ENCODE data around the gene ALPK3. TPM values are rescaled to one million over a fixed set of nuclear protein-coding genes. Genes with fewer than 3 reads are reported as not detected.
A peak's percentile ranks its signal among the peaks of the same experiment; 100 is the strongest.

Gene ALPK3
- total RNA-seq, 1 donor from 2014 or later = 118 TPM

DNA sequence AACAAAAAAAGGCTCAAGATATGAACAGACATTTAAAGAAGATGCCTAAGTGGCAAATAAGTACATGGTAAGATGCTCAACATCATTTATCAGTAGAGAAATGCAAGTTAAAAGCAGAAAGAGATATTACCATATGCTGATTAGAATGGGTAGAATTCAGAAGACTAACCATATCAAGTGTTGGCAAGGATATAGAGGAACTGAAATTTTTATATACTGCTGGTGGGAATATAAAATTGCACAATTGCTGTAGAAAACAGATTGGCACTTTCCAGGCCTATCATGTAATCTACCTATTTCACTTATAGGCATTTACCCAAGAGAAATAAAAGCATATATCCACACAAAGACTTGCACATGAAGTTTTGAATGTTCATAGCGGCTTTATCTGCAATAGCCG, 84.4 kb downstream of the ALPK3 start:
- ATAC-seq = no peak

GRCh38 chr15:84903751-84904150, 86.6 kb downstream of the ALPK3 start:
- no peak for DNase-seq
- intact Hi-C loops (cut with micrococcal nuclease) = no loop called here
- ATAC-seq = no peak

More for the DNA sequence above, 84.4 kb downstream of the ALPK3 start:
- DNase-seq = no peak
- intact Hi-C loops (cut with micrococcal nuclease) = no loop called here

GRCh38 chr15:84904419-84904818, 87.3 kb downstream of the ALPK3 start:
- intact Hi-C loops (cut with micrococcal nuclease) = no loop called here
- DNase-seq = no peak
- ATAC-seq = peak; percentile 88

DNA sequence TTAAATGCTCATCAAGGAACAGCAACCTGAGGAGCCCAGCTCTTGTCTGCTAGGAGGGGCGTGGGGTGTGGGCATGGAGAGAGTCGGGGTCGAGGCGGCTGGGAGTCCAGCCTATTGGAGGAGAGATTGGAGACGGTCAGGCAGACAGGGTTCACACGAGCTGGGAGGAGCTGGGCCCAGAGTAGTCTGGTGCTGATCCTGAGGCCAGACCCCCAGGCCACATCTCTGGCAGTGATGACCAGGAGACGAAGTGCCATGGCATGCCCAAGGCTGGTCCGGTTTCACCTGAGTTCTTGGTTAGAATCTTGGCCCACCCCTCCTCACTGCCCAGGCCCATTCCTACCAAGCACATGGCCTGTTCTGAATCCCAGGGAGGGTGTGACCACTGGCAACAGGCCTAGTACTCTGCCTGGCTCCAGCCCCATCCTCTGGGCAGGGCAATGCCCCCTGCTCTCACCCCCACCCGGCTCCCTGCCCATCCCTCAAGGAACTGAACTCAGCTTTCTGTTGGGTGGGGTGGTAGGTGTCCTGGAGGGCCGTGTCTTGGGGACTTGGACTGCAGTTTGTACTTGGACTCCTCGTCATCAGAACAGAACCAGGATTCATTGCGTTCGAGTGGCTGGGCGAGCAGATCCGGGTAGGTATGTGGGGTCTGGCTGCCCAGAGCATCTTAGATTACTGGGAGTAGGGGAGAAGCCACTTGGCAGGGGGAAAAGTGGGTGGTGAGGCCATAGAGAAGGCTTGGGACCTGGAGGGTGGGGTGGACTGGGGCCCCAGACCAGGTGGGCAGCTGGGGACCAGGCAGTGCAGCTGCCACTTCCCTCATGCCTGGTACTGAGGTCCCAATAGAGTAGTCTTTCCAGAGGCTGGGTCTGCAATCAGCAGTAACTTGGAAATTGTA, 88.1 kb downstream of the ALPK3 start:
- no peak for DNase-seq
- ATAC-seq = peak; percentile 59
- intact Hi-C loops (cut with micrococcal nuclease) = no loop called here

- intact Hi-C loops (cut with micrococcal nuclease) = no loop called here
- no peak for DNase-seq
- ATAC-seq = no peak
Measured at GRCh38 chr15:84907731-84908130, 90.6 kb downstream of the ALPK3 start.

DNA sequence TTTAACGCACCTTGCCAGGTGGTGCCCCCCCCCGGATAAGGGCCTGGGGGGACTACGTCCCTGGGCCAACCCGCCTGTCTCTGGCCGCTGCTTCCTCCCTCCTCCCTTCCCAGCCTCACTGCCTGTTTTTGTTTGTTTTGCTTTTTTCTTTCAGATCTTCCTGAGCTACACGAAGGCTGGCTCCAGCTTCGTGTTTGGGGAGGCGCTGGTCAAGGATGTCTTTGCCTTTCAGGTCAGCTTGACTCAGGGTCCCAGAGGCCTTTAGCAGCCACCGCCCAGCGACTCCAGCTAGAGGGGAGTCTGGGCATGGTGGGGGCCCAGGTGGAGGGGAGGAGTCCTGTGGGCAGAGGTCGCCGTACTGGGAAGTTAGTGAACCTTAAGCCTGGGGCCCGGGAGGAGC, 91.4 kb downstream of the ALPK3 start:
- no peak for DNase-seq
- intact Hi-C loops (cut with micrococcal nuclease) = no loop called here
- no peak for ATAC-seq

- intact Hi-C loops (cut with micrococcal nuclease) = no loop called here
- no peak for ATAC-seq
- DNase-seq = no peak
Measured at GRCh38 chr15:84909029-84909428, 91.9 kb downstream of the ALPK3 start.

DNA sequence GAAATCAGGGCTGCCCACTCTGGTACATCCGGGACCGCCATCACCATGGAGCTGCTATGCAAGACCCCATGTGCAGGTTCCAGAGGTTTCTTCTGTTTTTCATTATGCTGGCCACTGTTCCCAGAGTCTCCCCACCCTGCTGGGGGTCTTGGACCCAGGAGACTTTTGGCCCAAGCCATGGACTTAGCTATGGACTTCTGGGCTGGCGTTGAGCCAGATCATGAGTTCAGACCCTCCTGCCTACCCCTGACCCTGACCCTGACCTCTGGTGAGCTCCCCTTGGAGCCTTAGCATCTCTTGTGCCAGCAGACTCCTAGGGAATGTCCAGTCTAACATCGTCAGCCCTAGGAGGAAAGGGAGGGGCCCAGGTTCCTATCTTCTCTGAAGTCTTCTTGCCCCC, 92.6 kb downstream of the ALPK3 start:
- ATAC-seq = no peak
- intact Hi-C loops (cut with micrococcal nuclease) = no loop called here
- no peak for DNase-seq

- no peak for DNase-seq
- ATAC-seq = no peak
- intact Hi-C loops (cut with micrococcal nuclease) = no loop called here
Measured at GRCh38 chr15:84910928-84911623, 93.9 kb downstream of the ALPK3 start.

DNA sequence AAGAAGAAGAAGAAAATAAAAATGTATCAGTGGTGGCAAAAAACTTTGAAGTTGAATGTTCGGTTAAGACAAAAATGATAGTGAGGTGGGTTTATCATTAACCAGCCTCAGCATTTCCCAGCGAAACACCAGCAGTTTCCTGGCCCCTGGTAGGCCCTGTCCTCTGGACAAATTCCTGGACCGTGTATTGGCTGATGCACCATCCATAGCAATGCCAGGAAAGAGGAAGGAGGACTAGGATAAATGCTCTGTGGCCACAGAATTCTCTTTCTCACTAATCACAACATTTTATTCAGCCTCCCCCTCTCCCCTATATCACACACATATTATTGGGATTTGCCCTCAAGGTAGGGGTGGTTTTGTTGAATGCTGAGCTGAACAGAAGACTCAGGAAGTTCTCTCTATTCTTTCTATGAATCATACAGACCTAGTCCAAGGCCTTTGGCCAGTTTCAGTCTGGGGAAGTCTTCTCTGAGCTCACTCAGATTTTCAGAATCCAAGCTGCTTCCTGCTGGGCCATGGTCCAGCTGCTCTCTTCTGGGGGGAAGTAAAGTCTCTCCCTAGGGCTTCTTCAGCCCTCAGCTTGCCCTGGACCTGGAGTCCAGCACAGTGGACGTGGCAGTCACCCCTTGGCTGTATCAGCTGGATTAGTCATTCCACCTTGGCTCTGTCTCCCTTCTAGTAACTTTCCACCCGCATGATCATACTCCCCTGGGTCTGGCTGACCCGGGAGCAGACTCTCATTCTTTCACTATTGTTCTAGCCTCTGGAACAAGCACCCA, 94.9 kb downstream of the ALPK3 start:
- peak; percentile 81 for ATAC-seq
- DNase-seq = peak; percentile 92
- intact Hi-C loops (cut with micrococcal nuclease) = no loop called here

DNA sequence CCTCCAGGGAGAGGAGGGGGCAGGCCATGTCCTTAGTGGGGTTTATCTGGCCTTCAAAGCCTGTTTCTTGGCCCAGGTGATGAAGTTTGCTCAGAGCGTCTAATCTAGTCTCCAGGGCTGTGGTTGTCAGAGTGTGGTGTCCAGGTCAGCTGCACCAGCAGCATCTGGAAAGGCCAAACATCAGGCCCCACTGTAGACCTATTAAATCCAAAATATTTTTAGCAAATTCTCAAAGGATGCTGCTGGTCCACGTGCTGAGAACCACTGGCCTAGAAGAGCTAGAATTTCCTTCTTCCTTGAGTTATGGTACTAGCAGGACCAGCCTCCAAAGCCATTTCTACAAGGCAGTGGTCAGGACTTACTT, 96.2 kb downstream of the ALPK3 start:
- ATAC-seq (peak; percentile 10), DNase-seq (no peak)

GRCh38 chr15:84914351-84914750, 97.2 kb downstream of the ALPK3 start:
- ATAC-seq (no peak), DNase-seq (no peak)
- intact Hi-C loops (cut with micrococcal nuclease) = no loop called here

More for the DNA sequence above, 96.2 kb downstream of the ALPK3 start:
- intact Hi-C loops (cut with micrococcal nuclease) = no loop called here

DNA sequence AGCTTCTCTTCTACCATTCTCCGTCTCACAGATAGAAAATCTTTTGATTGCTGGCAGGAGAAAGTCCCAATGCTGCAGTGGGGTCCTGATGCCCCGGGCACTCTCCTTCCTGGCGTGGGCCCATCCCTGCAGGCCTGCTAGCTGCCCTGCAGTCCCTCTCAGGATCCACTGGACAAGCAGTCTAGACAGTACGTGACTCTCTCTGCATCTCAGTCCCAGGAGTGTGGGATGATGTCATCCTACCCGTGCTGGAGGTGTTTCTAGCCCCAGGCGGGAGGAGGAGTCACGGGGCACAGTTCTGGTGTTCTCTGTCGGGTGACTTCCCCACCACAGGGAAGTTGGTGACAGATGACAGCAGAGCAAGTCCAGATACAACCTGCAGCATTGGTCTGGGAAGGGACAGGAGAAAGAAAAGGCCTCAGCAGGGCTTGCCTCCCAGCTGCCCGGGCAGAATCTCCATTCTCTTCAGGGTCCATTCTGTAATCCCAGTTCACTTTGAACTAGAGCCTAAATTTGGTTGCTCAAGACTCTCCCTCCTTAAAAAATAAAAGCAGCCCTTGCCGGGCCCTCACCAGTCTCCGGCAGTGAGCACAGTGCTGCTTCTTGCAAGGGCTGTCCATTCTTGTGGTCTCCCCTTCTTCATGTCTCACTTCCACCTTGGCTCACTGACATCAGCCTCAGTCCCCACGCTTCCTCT, 97.9 kb downstream of the ALPK3 start:
- ATAC-seq (peak; percentile 86), DNase-seq (peak; percentile 86)
- intact Hi-C loops (cut with micrococcal nuclease) = no loop called here

DNA sequence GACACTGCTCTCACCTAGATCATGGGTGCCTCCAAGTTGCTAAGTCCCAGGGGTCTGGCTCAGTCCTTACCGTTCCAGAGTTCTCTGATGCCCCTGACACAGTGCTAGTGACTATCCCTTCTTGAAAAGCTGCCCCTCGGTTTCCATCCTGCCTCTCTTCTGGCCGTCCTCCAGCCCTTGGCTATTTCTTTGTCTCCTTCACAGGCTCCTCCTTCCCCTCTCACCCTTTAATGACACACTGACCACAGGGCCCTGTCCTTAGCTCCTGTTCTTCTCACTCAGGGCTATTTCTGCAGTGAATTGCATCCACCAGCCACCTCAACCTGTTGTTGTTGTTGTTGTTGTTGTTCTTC, 98.4 kb downstream of the ALPK3 start:
- intact Hi-C loops (cut with micrococcal nuclease) = no loop called here
- ATAC-seq = no peak
- no peak for DNase-seq

GRCh38 chr15:84917452-84917851, 100.3 kb downstream of the ALPK3 start:
- ATAC-seq (no peak), DNase-seq (no peak)
- intact Hi-C loops (cut with micrococcal nuclease) = no loop called here

GRCh38 chr15:84919106-84919667, 102.0 kb downstream of the ALPK3 start:
- DNase-seq (no peak), ATAC-seq (no peak)
- intact Hi-C loops (cut with micrococcal nuclease) = no loop called here

DNA sequence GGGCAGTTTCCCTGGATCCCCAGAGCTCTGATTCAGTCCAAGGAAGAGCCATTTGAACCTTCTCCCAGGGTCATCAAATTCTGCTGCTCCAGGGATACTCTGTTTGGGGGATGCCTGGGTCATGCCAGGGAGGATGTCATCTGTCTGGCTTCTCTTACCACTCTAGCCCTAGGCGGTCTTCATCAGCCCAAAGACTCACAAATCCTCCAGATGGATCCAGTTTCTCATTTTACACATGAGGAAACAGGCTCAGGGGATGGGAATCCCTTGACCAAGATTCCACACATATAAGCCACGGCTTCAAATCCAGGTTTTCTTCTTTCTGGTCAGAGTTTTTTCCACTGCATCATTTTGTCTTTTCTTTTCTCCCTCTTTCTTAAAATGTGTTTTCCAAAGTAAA, 104.0 kb downstream of the ALPK3 start:
- intact Hi-C loops (cut with micrococcal nuclease) = loop anchor here (10.0 kb wide), 1 partner anchor 56 kb away; no protein-coding TSS in a partner anchor
- ATAC-seq (no peak), DNase-seq (no peak)

- intact Hi-C loops (cut with micrococcal nuclease) = loop anchor here (10.0 kb wide), 1 partner anchor 58 kb away; no protein-coding TSS in a partner anchor
- ATAC-seq (no peak), DNase-seq (no peak)
Measured at GRCh38 chr15:84922530-84922929, 105.4 kb downstream of the ALPK3 start.

Measured in left ventricle myocardium superior (tissue), 1 donor.